ENCODE results near the gene RAVER2.

The RAVER2 gene

GRCh38 chr1:64867266-64867665, 122.4 kb downstream of the RAVER2 start:
- Histone ChIP-seq H3K27me3 (no peaks in the 10 kb centered on the region), H3K4me1 (ENCODE audit: control insufficient read depth in 1 of 2, insufficient read depth in 1 of 2, low read depth in 1 of 2, low read length in 1 of 2) (peaks cover 25 to 30% of the 10 kb centered on the region in 2 experiments), H3K9me3 (no peaks in the 10 kb centered on the region), H3K36me3 (peaks cover 76% of the 10 kb centered on the region), H3K27ac (no peak overlapping the region), H3K4me3 (ENCODE audit: low read depth in 1 of 2, low read length in 1 of 2) (no peak overlapping the region)
- TF ChIP-seq CTCF (IDR thresholded peaks at IDR 0.05) = no peak

GRCh38 chr1:64871256-64871655, 126.4 kb downstream of the RAVER2 start:
- no peaks in the 10 kb centered on the region for H3K4me1 ChIP-seq (ENCODE audit: control insufficient read depth in 1 of 2, insufficient read depth in 1 of 2, low read depth in 1 of 2, low read length in 1 of 2)

GRCh38 chr1:64872067-64872466, 127.2 kb downstream of the RAVER2 start:
- no peak for TF ChIP-seq CTCF (IDR thresholded peaks at IDR 0.05)
- Histone ChIP-seq H3K27ac (no peak overlapping the region), H3K36me3 (peaks cover 96% of the 10 kb centered on the region)

More at GRCh38 chr1:64871256-64871655, 126.4 kb downstream of the RAVER2 start:
- Histone ChIP-seq H3K4me3 (ENCODE audit: low read depth in 1 of 2, low read length in 1 of 2) (no peak overlapping the region), H3K9me3 (no peaks in the 10 kb centered on the region), H3K27me3 (no peaks in the 10 kb centered on the region), H3K36me3 (peaks cover 99% of the 10 kb centered on the region), H3K27ac (no peak overlapping the region)
- no peak for TF ChIP-seq CTCF (IDR thresholded peaks at IDR 0.05)

GRCh38 chr1:64873576-64873975, 128.7 kb downstream of the RAVER2 start:
- H3K27me3 ChIP-seq = no peaks in the 10 kb centered on the region
- H3K9me3 ChIP-seq = no peaks in the 10 kb centered on the region
- peaks cover 5 to 11% of the 10 kb centered on the region in 2 experiments for H3K4me1 ChIP-seq (ENCODE audit: control insufficient read depth in 1 of 2, insufficient read depth in 1 of 2, low read depth in 1 of 2, low read length in 1 of 2)
- no peak overlapping the region for H3K4me3 ChIP-seq (ENCODE audit: low read depth in 1 of 2, low read length in 1 of 2)
- H3K36me3 ChIP-seq = peaks cover 95% of the 10 kb centered on the region
- no peak for TF ChIP-seq CTCF (IDR thresholded peaks at IDR 0.05)
- no peak overlapping the region for H3K27ac ChIP-seq

More at GRCh38 chr1:64872067-64872466, 127.2 kb downstream of the RAVER2 start:
- Histone ChIP-seq H3K4me3 (ENCODE audit: low read depth in 1 of 2, low read length in 1 of 2) (no peak overlapping the region), H3K4me1 (ENCODE audit: control insufficient read depth in 1 of 2, insufficient read depth in 1 of 2, low read depth in 1 of 2, low read length in 1 of 2) (peaks cover under 1 to 2% of the 10 kb centered on the region in 2 experiments), H3K9me3 (no peaks in the 10 kb centered on the region), H3K27me3 (no peaks in the 10 kb centered on the region)

GRCh38 chr1:64874666-64875065, 129.8 kb downstream of the RAVER2 start:
- Histone ChIP-seq H3K4me3 (ENCODE audit: low read depth in 1 of 2, low read length in 1 of 2) (no peak overlapping the region), H3K27me3 (no peaks in the 10 kb centered on the region), H3K36me3 (peaks cover 95% of the 10 kb centered on the region), H3K4me1 (ENCODE audit: control insufficient read depth in 1 of 2, insufficient read depth in 1 of 2, low read depth in 1 of 2, low read length in 1 of 2) (peaks cover 5 to 11% of the 10 kb centered on the region in 2 experiments), H3K9me3 (no peaks in the 10 kb centered on the region), H3K27ac (no peak overlapping the region)
- no peak for TF ChIP-seq CTCF (IDR thresholded peaks at IDR 0.05)

GRCh38 chr1:64875101-64875500, 130.2 kb downstream of the RAVER2 start:
- Histone ChIP-seq H3K4me1 (ENCODE audit: control insufficient read depth in 1 of 2, insufficient read depth in 1 of 2, low read depth in 1 of 2, low read length in 1 of 2) (peaks cover 5 to 11% of the 10 kb centered on the region in 2 experiments), H3K27ac (no peak overlapping the region), H3K27me3 (no peaks in the 10 kb centered on the region), H3K9me3 (no peaks in the 10 kb centered on the region), H3K4me3 (ENCODE audit: low read depth in 1 of 2, low read length in 1 of 2) (no peak overlapping the region), H3K36me3 (peaks cover 90% of the 10 kb centered on the region)
- no peak for TF ChIP-seq CTCF (IDR thresholded peaks at IDR 0.05)
